Heart right ventricle (tissue), 16 donors: ENCODE results near the gene PTPN9. TPM values are rescaled to one million over a fixed set of nuclear protein-coding genes. Genes with fewer than 3 reads are reported as not detected.
"Not testable (repeated sequence)": the region's sequence is repeated elsewhere in the genome, so short reads cannot be mapped to it uniquely, and the experiment has no call there.

Experiments used
- ATAC-seq, 8 donors: fragments of 200-7000 bp; cut with Tn5 transposase; one replicate each; pipeline ENCODE4 v1.9.1; 2020; ENCODE audit warnings: mild to moderate bottlenecking in 8 of 8, moderate library complexity in 8 of 8, moderate number of reproducible peaks in 1 of 8
- DNase-seq, 2 donors: peaks; one replicate each; pipeline ENCODE4 v3.0.0-alpha.2; 2020
- H3K27ac ChIP-seq, 10 donors: fragments of 200-600 bp; sonication (generic) in 2 of 10; one replicate each; pipeline versions ENCODE4 v1.5.0 to v1.8.0; 2020 to 2022; ENCODE audit warnings: mild to moderate bottlenecking in 3 of 10
- H3K27me3 ChIP-seq, 7 donors: fragments of 200-600 bp; one replicate each; pipeline ENCODE4 v1.8.0; 2021 to 2022; ENCODE audit warnings: mild to moderate bottlenecking in 2 of 7
- H3K36me3 ChIP-seq, 9 donors: fragments of 200-600 bp; sonication (generic) in 1 of 9; one replicate each; pipeline versions ENCODE4 v1.5.0 to v1.8.0; 2020 to 2022; ENCODE audit warnings: mild to moderate bottlenecking in 2 of 9
- H3K4me1 ChIP-seq, 9 donors: fragments of 200-600 bp; sonication (generic) in 1 of 9; one replicate each; pipeline versions ENCODE4 v1.5.0 to v1.8.0; 2020 to 2022; ENCODE audit warnings: mild to moderate bottlenecking in 4 of 9
- H3K4me3 ChIP-seq, 10 donors: fragments of 200-600 bp; sonication (generic) in 2 of 10; one replicate each; pipeline versions ENCODE4 v1.5.0 to v1.8.0; 2020 to 2022; ENCODE audit warnings: mild to moderate bottlenecking in 7 of 10, moderate library complexity in 2 of 10
- H3K9me3 ChIP-seq, 11 donors: fragments of 200-600 bp in 10 of 11; sonication (generic) in 2 of 11; one replicate each; pipeline versions ENCODE4 v1.5.0 to v1.8.0; 2013 to 2022; ENCODE audit warnings: mild to moderate bottlenecking in 2 of 11, control low read depth in 1 of 11, moderate library complexity in 1 of 11
- CTCF ChIP-seq, 9 donors: fragments of 200-600 bp; sonication (generic) in 2 of 9; IDR thresholded peaks; one replicate each; pipeline versions ENCODE4 v1.5.0 to v1.8.0; 2021 to 2022; ENCODE audit warnings: antibody characterized with exemption in 9 of 9, mild to moderate bottlenecking in 5 of 9, moderate library complexity in 1 of 9
- whole genome bisulfite sequencing, 2 donors: extraction: QIAGEN DNeasy Blood & Tissue Kit; methylation state at CpG; one replicate each; pipeline ENCODE4 v1.1.7; 2013; ENCODE audit warnings: inconsistent platforms in 1 of 2; 5-methylcytosine and 5-hydroxymethylcytosine counted together
- intact Hi-C, 10 donors: fragments of 100-400 bp; cut with DNase I; formaldehyde crosslinking; loops; one replicate each; pipeline versions ENCODE4 v1.11.1 to v1.14.2; 2022
- polyA plus RNA-seq, 2 donors: library from polyadenylated mRNA; stranded (reverse); fragments of 200-250 nt; gene quantifications; one replicate each; pipeline ENCODE4 v1.2.3, GENCODE V29; 2013
- total RNA-seq, 10 donors: library from RNA; stranded (reverse); fragmentation: NEBNext Ultra II Directional in 3 of 10; extraction: Animal tissue kit (Norgen Biotek cat#: 25700) in 3 of 10; gene quantifications; one replicate each; pipeline versions ENCODE4 v1.2.1 to v1.2.4, GENCODE V29; 2021 to 2023
- donor health status: Arrhythmogenic right ventricular cardiomyopathy.
- donor health status: ischemic (EF 13 %, LVEDD 7.1; RV severe dilation, severe dysfunction).
- donor health status: healthy with polysubstance abuse.
- donor health status: DM: no; HTN: yes; CAD: no.
- donor health status: DM: no; HTN: no; CAD: no.
- donor health status: ischemic (EF 25% LVEDD 6.9; RV normal size, moderate dysfunction).
- donor health status: ischemic (EF 25% LVEDD 5.7; RV mildly dilated, moderate dysfunction).
- donor health status: healthy.
- donor health status: DM: yes; HTN: yes; CAD: no.
- donor health status: Ischemic cardiomyopathy.
- donor health status: ischemic (EF 35%, LVEDD 5.7; RV mildly dilated, moderate dysfunction).
- donor health status: nonischemic (EF 11% LVEDD 7.7; RV severe dilation, severe dysfunction).
- donor health status: DM: yes; HTN: yes; CAD: no.
- donor health status: PGD.
- donor health status: ischemic (EF 29% LVEDD 5.4; RV normal size, mild dysfunction).
- donor health status: nonischemic (EF 23%, LVEDD 6.1; RV moderate dilation, normal function).

The PTPN9 gene
- total and polyA plus RNA-seq, 12 donors: 2.0 to 11.0 (median 8.0) TPM

DNA sequence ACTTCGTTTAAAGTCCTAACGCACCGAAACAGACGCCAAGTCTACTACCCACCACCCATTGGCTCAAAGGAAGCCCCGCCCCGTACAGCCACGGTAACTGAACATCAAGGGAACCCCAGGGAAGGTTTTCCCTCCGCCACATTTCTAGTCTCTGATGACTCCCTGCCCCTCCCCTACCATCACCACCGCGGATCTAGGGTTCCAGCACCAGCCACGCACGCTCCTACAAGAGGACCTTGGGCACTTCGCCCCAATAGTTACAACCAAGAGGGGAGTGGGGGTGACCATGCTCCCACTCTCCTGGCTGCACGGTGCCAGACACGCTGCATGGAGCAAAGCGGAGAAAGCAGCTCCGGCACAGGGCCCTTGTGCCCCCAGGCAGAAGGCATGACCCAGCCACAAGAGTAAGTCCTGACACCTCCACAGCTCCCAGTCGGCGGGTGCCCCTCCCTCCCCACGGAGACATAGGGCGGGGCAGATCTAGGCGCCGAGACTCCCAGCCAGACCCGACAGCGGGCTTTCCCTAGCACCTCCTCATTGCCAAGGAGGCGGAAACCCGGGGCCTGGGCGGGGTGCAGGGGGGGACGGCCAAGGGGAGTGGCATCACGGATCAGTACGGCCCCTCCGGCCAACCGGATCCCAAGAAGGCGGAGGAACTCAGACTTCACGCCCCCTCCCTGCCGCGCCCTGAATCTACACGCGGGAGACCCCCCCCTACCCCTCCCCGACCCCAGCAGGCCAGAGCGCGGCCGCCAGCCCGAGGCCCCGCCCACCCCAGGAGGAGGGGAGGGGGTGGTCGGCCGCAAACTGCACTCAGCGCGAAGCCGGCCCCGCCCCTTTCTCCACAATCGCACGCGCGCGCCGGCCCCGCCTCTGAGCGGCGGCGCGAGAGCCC is 128.6 kb downstream of the PTPN9 start:
- intact Hi-C loops: loop anchor here in 5 of 10 donors (1.0 to 10.0 kb wide), 5 partner anchors 78 to 189 kb away; partner anchors contain the start of genes SNUPN (in 4 of the 5) and MAN2C1 (in 3 of the 5)
- Histone ChIP-seq H3K27ac (peak overlapping the region in 9 of 10 donors; percentile 85 to 98 (median 93)), H3K4me1 (peaks cover 0 to 61% (median 30%) of the 10 kb centered on the region in 9 donors), H3K27me3 (no peaks in the 10 kb centered on the region), H3K9me3 (no peaks in the 10 kb centered on the region), H3K36me3 (peaks cover 0 to 15% (median 0%) of the 10 kb centered on the region in 9 donors), H3K4me3 (peak overlapping the region; percentile 39 to 97 (median 82))
- peak; percentile 97 to 98 for DNase-seq
- peak in 5 of 9 donors; percentile 13 to 27 (median 25) for TF ChIP-seq CTCF (IDR thresholded peaks at IDR 0.05)
- ATAC-seq: peak; percentile 41 to 73 (median 53)
- WGBS, 2 donors: 0 to 1% methylated on average over 46 to 62 of the region's 62 CpGs

DNA sequence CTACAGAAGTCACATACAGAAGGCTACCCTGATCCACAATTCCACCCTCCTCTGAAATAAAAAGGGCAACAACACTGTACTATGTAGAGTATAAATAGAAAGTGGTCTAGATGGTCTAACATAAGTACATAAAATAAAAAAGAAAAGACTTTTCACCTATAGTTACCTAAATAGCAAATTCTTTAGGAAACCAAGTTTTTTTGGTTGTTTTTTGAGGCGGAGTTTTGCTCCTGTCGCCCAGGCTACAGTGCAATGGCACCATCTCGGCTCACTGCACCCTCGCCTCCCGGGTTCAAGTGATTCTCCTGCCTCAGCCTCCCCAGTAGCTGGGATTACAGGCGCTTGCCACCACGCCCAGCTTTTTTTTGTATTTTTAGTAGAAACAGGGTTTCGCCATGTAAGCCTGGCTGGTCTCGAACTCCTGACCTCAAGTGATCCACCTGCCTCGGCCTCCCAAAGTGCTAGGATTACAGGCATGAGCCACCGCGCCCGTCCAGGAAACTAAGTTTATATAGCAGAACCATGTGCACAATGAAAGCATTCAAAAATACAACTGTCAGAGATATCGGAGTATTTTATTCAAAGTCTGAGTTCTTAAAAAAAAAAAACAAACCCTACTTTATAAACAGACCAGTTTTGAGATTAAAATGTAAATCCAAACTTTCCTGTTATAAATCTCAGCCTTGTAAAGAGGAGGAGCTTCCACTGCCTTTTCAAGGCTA is 129.4 kb downstream of the PTPN9 start:
- Histone ChIP-seq H3K4me1 (peaks cover 0 to 64% (median 30%) of the 10 kb centered on the region in 9 donors), H3K4me3 (peak overlapping the region; percentile 39 to 97 (median 82)), H3K36me3 (peaks cover 0 to 18% (median 0%) of the 10 kb centered on the region in 9 donors), H3K9me3 (no peaks in the 10 kb centered on the region), H3K27ac (peak overlapping the region in 8 of 10 donors; percentile 85 to 98 (median 93)), H3K27me3 (no peaks in the 10 kb centered on the region)
- no peak for TF ChIP-seq CTCF (IDR thresholded peaks at IDR 0.05)
- ATAC-seq (no peak), DNase-seq (no peak)
- intact Hi-C loops: loop anchor here in 5 of 10 donors (5.0 to 10.0 kb wide), 4 partner anchors 77 to 178 kb away; partner anchors contain the start of genes SNUPN (in 4 of the 5) and MAN2C1 (in 3 of the 5)
- WGBS, 2 donors: 59 to 61% methylated on average over 14 of the region's 14 CpGs

DNA sequence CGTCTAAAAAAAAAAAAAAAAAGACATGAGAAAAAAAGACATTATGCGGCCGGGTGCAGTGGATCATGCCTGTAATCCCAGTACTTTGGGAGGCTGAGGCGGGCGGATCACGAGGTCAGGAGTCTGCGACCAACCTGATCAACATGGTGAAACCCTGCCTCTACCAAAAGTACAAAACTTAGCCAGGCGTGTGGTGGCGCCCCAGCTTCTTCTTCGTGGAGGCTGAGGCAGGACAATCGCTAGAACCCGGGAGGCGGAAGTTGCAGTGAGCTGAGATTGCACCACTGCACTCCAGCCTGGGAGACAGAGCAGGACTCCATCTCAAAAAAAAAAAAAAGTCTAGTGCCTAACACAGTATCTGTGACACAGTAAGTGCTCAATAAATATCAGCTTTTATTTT is 130.9 kb downstream of the PTPN9 start:
- DNase-seq, intact Hi-C loops, H3K27me3 ChIP-seq, ATAC-seq, H3K9me3 ChIP-seq, H3K27ac ChIP-seq, H3K4me3 ChIP-seq: not testable (repeated sequence)
- Histone ChIP-seq H3K4me1 (peaks cover 0 to 70% (median 28%) of the 10 kb centered on the region in 9 donors), H3K36me3 (peaks cover 0 to 26% (median 0%) of the 10 kb centered on the region in 9 donors)
- 85 to 87% methylated on average over 13 of the region's 13 CpGs for WGBS, 2 donors

GRCh38 chr15:75446151-75446550 is 133.0 kb downstream of the PTPN9 start:
- DNase-seq (no peak), ATAC-seq (no peak)
- Histone ChIP-seq H3K9me3 (no peaks in the 10 kb centered on the region), H3K36me3 (peaks cover 0 to 44% (median 3%) of the 10 kb centered on the region in 9 donors), H3K4me1 (peaks cover 0 to 60% (median 18%) of the 10 kb centered on the region in 9 donors), H3K27me3 (no peaks in the 10 kb centered on the region), H3K4me3 (no peak overlapping the region), H3K27ac (no peak overlapping the region)
- no peak for TF ChIP-seq CTCF (IDR thresholded peaks at IDR 0.05)
- intact Hi-C loops: no loop called here
- WGBS, 2 donors: 84 to 87% methylated on average over 3 of the region's 3 CpGs

- H3K4me3 ChIP-seq, H3K27me3 ChIP-seq, H3K9me3 ChIP-seq, DNase-seq, intact Hi-C loops, ATAC-seq, H3K27ac ChIP-seq: not testable (repeated sequence)
- WGBS, 2 donors: 87 to 92% methylated on average over 10 of the region's 10 CpGs
- H3K4me1 ChIP-seq: peaks cover 0 to 58% (median 18%) of the 10 kb centered on the region in 9 donors
- peaks cover 0 to 51% (median 3%) of the 10 kb centered on the region in 9 donors for H3K36me3 ChIP-seq
Observed at GRCh38 chr15:75445324-75445723, 133.8 kb downstream of the PTPN9 start.

DNA sequence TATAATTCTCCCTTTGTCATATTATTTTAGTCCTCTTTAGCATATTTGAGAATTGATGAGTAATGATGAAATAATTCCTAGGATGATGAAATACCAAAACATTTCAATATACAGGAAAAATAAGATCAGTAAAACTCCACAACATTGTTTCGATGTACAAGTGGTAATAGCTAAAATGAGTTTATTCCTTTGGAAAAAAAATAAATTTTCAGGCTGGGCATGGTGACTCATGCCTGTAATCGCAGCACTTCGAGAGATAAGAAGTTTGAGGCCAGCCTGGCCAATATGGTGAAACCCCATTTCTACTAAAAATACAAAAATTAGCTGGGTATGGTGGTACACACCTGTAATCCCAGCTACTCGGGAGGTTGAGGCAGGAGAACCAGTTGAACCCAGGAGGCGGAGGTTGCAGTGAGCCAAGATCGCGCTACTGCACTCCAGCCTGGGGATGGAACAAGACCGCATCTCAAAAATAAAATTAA is 135.1 kb downstream of the PTPN9 start:
- intact Hi-C loops, H3K9me3 ChIP-seq, H3K4me3 ChIP-seq, H3K27ac ChIP-seq, ATAC-seq, DNase-seq, H3K27me3 ChIP-seq: not testable (repeated sequence)
- Histone ChIP-seq H3K4me1 (peaks cover 0 to 45% (median 7%) of the 10 kb centered on the region in 9 donors), H3K36me3 (peaks cover 0 to 53% (median 3%) of the 10 kb centered on the region in 9 donors)
- WGBS, 2 donors: 86 to 92% methylated on average over 8 of the region's 8 CpGs
